HG03378 (cell line): ENCODE results near the gene TMEM202.
"Not testable (repeated sequence)": the region's sequence is repeated elsewhere in the genome, so short reads cannot be mapped to it uniquely, and the experiment has no call there.

Source experiments
- ATAC-seq: cut with Tn5 transposase; IDR thresholded peaks from one replicate; pipeline ENCODE4 v1.9.1; 2021; ENCODE audit warnings: mild to moderate bottlenecking, moderate library complexity; ENCODE audit not compliant: unreplicated experiment

The TMEM202 gene, protein sequence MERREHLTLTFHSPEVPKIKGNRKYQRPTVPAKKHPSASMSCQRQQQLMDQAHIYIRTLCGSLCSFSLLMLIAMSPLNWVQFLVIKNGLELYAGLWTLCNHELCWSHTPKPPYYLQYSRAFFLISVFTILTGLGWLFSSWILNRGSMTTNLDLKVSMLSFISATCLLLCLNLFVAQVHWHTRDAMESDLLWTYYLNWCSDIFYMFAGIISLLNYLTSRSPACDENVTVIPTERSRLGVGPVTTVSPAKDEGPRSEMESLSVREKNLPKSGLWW

DNA sequence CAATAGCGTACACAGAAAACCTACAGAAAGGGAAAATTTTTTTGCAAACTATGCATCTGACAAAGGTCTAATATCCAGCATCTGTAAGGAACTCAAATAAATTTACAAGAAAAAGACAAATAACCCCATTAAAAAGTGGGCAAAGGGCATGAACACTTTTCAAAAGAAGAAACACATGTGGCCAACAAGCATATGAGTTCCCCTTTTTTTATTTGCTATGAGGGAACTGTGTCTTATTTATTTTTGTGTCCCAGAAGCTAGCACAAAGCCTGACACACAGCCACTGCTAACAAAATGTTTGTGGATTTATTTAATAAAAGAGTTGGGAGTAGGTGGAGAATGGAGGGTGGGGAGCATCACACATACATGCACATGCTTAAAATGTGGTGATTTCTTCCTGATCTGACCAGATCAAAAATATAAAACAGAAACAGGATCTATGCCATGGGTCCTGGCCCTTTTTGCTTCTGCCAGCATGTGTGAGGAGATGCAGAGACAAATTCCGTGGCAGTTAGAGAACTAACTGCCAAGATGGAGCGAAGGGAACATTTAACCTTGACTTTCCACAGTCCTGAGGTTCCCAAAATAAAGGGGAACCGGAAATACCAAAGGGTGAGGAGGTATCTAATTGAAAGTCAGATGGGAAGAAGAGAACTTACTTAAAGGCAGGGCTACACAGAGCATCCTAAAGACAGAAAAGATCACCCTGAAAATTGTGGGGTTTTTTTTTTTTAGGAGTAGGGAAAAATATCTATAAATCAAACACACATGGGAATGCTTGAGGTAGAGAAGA is at the start of gene TMEM202:
TMEM202 (plus strand) TSS at position 510 of the 793 bp plus-strand sequence; CDS start at position 532, 22 bp downstream.
- no peak for ATAC-seq

DNA sequence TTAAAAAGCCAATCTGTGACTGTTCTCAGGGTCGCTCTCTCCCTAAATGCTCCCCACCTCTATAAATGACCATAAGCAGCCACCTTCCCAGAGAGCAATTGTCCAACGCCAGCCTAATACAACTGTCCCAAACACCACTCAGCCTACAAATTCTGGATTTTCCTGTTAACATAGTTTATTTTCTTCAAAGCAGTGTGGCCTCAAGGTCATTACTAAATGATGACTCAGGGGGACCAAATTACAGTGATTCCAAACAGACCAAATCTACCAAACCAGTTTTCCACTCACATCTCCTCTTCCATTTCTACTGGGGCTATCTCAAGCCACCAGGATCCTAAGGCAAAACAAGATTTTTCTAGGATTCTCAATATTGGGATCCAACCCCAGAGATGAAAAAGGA is 44.8 kb upstream of the TMEM202 start:
- ATAC-seq = no peak

DNA sequence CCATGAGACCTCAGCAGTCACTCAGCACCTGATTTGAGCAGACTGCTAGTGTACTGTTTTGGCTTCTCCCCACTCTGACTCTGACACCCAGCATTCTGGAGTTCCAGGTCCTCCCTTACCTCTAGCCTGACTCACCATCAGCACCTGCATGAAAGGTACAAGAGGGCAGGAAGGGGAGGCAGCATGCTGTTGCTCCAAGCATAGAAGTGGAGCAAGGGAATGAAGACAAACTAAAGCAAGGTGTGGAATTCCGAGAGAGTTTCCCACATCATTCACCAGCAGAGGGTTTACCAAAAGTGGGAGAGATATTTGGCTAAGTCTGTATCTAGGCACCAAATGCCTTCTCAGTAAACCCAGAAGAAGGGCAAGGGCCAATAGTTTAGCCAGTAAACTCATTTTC is 43.6 kb upstream of the TMEM202 start:
- no peak for ATAC-seq

DNA sequence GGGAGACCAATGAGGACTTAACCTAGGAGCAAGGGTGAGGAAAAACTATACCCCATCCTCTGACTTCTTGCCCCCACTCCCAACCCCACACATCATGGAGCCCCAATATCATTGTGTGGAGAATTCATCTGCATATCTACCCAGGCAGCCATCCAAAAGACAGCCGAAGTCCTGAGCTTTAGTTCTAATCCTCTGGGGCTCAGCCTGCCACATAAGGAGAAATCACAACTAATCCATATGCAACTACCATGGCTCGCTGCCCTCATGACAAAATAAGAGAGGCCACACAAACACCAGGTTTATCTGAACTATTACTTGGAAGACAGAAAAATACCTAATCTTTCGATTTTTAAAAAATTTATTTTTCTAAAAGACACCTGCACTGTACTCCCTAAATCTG is 40.0 kb upstream of the TMEM202 start:
- ATAC-seq = no peak

DNA sequence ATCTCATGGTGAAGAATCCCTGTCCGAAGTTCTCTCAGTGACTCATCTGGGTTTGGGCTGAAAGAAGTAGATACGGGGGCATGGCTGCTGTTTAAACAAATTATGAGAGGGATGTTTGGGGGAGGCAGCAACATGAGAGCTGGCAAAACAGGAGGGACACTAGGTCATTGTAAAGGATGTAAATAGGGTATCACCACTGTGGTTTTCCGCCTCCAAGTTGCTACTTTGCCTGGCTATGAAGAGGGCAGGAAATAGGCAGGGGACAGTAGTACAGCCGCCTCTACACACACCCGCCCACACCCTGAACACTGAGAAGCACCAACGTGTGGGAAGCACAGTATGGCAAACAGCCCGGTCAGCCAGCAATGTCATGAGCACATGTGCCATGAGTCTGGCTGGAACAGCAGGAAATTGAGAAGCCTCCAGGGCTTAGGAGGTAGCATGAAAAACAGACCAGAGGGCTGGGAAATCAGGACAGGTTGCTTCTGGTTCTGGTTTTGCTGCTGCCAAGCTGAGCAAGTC is 39.4 kb upstream of the TMEM202 start:
- no peak for ATAC-seq

DNA sequence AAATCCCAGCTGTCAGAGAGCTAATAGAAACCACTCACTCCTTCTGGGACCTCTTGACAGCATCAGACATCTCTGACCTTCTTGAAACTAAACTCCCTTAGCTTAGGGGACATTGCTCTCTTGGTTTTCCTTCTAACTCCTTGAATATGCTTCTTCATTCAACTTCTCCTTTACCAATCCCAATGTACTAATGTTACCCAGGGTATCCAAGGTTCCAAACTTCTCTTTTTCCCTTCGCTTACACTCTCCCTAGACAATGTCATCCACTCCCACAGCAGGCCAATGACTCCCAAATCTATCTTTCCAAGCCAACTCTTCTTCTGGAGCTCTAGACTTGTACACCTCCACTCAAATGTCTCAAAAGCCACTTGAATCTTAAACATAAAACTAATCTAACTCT is 36.9 kb upstream of the TMEM202 start:
- ATAC-seq = no peak

DNA sequence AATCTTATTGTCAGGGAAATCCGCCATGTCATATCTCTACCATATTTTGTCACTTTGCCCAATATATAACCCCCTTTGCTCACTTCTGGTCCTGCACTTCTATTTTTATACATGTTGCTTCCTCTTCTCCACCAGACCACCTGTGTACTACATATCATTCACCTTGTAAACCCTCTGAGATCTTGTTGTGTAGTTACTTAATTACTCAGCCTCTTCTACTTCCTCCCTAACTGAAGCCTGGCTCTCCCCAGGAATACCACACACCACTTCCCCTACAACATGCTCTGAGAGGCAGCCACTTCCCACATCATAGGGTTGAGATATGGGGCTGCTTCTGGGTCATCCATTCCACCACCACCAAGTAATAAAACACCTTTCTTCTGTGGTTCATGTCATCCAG is 32.3 kb upstream of the TMEM202 start:
- peak; percentile 84 for ATAC-seq

DNA sequence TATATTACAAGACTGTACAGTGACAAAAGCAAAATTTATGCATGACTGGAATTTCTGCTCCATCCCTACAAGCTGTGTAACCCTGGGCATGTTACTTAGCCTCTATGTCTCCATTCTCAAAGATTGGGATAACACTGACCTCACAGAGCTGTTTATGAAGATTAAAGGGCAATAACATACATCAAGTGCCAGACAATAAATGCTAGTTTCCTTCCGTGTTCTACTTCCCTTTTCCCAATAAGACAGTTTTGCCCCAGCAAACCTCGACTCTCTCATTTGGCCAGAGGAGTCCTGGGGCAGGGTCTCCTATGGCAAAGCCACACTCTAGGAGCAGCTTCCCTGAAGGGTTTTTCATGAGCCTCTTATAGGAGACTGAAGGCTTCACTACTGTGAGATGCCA is 29.8 kb upstream of the TMEM202 start:
- ATAC-seq = no peak

DNA sequence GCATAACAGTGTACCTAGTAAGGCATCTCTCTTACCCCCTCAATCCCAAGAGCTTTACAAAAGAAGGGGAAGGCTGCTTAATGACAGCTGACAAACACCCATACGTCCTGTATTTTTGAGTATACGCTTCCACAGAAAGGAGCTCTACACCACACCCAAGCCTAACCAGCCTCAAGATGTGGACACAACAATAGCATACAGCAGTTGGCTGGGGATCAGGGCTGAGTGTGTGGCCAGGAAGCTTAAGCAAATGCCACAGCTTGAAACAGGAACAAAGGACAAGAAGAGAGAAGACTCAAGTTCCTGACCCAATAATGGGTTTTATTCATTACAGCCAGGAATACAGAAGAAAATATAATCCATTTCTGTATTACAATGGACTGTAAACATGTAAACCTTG is 29.2 kb upstream of the TMEM202 start:
- ATAC-seq = no peak

DNA sequence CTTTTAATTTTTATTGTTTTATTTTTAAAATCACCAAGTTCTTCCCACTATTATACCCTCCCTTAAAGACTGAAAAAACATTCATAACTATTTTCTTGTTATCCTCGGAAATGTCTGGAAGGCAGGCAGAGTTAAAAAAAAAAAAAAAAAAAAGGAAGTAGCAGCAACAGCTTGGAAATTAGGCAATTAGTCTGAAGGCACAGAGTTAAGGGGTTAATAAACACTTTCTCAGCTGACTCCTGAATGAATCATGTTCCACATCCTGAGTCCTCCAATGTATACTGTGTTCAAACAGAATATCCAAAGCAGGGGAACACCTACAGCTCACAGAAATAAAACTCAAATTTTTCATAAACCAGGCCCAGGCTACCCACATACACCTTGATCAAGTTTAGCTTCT is 28.1 kb upstream of the TMEM202 start:
- ATAC-seq = no peak

DNA sequence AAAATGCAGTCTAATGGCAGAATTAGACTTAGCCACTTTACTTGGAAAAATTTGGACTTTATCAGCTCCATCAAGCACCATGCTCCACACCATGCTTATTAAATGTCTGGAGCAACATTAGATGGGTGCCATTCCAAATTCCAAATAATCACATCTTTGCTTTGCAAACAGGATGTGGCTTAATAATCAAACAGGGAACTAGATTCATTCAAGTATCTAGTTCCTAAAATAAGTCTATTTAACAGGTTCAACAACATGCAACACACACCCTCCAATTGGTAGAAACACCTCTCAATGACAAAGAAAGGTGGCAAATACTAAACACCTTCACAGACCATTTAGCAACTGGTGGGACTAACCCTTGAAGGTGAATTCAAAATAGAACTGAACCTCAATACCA is 25.7 kb upstream of the TMEM202 start:
- no peak for ATAC-seq

DNA sequence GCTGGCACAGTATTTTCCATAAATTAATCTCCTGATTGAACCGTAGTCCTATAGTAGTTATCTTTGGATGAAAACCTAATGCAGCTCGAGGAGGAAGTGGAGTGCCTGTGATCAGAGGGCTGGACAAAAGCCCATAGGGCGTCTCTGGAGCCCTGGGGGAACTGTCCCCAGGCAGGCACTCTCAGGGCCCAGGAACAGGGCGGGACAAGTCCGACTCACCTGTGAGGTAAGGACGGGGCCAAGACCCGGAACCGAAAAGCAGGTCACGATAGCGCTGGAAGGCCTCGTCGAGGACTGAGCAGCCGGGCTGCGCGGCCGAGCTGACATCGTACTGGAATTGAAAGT is 22.6 kb upstream of the TMEM202 start:
- ATAC-seq = peak; percentile 42

DNA sequence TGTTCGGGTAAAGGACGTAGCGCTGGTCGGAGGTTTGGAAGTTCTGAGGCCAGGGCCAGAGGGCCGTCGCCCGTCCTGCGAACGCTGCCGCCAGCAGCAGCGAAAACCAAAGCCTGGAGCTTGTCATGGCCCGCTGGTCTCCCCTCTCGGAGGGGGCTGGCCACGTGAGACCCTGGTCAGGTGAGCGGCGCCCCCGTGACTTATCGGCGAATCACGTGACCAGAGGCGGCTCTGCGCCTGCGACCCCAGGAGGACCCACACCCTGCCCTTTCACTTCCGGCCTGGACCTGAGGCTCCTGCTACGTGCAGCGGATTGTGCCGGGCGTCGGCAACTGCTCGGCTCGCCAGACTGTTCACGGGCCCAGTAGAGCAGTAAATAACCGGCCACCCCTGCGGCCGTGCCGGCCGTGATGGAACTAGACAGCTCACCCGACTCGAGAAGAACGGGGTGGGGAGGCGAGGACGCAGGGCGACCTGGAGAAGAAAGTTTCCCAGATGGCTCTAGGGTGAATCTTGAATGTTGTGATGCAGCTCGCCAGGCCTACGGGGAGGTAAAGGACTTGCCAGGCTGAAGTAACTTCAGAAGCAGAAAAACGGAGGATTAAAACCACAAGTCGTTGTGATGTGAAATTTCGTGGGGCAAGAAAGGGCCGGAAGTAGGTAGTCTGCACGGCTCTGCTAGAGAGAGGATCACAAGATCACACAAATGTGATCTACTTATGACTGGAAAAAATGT is 22.1 kb upstream of the TMEM202 start, which contains the start of gene HEXA:
HEXA (minus strand) TSS at position 169 of the 736 bp plus-strand sequence; CDS start at position 127, 42 bp downstream.
- ATAC-seq = peak; percentile 61

DNA sequence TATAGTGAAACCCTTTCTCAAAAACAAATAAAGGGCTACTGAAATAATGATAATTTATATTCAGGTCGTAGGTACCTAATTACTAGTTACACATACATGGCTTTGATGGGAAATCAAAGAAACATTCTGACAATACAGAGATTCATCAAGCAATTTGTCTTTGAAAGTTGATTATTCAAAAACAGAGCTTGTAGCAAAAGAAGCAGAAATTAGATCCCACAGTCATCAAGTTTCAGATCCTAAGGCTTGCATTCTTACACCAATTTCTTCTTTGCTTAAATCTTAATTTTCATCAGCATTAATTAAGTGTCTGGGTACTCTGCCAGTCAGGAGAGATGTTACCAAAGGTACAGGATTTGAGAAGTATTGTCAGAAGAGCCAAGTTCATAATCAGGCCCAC is 20.8 kb upstream of the TMEM202 start:
- no peak for ATAC-seq

DNA sequence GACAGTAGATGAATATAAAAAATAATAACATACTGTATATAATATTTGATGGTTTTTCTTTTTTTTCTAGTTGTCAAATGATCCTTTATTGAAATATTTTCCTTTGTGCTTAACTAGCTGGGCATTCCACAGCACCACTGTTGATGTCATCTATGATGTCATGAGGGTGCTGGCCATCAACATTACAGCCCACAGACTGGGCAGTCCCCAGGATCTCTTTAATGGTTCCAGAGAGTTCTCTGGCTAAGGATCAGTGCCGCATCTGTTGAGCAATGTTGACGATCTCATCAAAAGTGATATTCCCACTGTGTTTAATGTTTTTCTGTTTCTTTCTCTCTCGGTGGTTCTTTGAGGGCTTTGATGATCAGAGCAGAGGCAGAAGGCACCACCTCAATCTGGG is 19.0 kb upstream of the TMEM202 start:
- not testable (repeated sequence) for ATAC-seq

DNA sequence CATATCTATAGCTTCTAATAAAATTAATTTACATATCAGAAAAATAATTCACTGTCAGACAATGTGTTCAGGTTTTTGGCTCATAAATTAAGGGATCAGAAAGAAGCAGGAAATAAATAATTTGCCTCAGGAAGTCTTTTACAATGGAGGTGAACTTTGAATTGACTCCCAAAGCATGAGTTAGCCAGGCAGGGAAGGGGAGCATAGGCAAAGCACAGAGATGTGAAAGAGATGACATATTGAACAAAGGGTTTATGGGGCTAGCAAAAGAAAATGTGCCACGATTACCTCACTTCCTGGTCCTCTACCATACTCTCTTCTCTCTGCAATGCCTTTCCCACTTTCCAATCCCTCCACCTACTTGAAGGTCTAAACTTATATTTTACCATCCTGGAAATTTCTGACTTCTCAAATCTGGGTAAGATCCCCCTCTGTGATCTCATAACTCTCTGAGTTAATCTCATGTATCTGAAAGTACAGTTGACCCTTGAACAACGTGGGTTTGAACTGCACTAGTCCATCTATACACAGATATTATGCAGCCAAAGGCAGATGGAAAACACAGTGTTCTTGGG is 18.2 kb upstream of the TMEM202 start:
- no peak for ATAC-seq

DNA sequence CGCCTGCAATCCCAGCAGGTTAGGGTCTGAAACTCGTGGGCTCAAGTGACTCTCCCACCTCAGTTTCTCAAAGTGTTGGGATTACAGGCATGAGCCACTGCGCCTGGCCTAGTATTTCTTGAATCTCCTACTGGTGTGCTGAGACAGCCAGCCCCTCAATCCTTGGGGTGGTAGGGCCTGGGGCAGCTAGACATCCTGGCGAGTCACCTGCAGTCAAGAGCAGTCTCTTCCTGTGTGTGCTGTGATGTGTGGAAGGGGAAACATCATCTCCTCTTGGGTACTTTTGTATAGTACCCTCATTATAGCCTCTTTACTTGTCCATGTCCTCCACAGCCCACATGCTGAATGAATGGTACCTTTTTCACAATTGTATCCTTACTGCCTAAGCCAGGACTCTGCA is 17.4 kb upstream of the TMEM202 start:
- ATAC-seq = no peak

DNA sequence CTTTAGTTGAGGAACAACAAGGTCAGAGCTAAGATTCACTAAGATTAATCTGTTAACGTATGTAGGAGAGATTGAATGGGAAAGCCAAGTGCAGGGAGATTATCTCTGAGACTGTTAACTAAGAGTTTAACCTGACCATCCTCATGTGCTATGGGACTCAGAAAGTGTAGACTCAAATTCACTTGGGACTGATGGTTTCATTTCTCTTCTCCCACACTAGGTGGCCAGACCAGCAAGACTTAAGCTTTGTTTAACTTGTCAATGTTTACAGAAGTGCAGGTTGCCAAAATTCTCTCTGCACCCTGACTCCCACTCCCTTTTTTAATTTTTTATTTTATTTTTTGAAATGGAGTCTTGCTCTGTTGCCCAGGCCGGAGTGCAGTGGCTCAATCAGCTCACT is 16.0 kb upstream of the TMEM202 start:
- no peak for ATAC-seq

DNA sequence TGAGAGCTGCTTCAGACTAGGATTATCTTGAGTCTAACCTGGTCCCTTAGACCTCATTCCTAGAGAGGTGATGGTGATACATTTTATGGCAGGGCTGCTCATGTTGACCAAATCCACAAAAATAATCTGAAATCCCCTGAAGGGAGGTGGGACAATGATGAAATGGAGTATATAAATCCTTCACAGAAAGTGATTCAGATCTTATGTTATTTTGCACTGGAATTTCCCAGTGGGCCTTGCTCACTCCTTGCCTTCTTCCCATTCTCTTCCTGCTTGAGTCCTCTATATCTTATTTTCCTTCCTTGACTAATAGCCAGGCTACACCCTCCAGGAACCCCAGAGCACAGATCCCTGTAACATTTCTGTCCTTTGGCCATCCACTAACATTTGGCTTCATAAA is 10.4 kb upstream of the TMEM202 start:
- ATAC-seq = no peak

DNA sequence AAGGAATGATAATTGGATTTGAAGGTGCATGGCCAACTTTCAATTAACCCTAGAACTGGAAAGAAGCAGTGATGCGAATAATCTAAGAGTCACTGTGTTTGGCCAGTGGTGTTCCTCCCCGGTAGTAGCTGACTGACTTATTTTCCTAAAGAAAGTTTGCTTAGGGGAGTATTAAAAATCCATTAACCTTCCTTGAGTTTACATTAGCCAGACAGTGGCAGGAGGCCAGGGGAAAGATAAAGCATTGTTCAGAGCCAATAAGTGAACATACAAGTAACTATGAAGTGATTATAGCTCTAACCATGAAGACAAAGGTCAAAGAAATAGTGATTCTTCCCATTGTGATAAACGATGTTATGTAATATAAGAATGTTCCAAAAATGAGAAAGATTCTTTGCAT is 8.9 kb upstream of the TMEM202 start:
- ATAC-seq = no peak

DNA sequence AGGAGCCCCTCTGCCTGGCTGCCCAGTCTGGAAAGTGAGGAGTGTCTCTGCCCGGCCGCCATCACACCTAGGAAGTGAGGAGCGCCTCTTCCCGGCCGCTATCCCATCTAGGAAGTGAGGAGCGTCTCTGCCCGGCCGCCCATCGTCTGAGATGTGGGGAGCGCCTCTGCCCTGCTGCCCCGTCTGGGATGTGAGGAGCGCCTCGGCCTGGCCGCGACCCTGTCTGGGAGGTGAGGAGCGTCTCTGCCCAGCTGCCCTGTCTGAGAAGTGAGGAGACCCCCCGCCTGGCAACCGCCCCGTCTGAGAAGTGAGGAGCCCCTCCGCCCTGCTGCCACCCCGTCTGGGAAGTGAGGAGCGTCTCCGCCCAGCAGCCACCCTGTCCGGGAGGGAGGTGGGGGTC is 1.8 kb upstream of the TMEM202 start:
- not testable (repeated sequence) for ATAC-seq
